Mesodermal cell (in vitro differentiated cells): Measurements from ENCODE around the gene AGFG1.

Source experiments
- H3K27ac ChIP-seq: 2 replicates; pipeline ENCODE4 v1.7.0; 2013; ENCODE audit warnings: mild to moderate bottlenecking, low read depth, low read length, moderate library complexity; ENCODE audit not compliant: severe bottlenecking
- H3K36me3 ChIP-seq: 2 replicates; pipeline ENCODE4 v1.7.1; 2013; ENCODE audit warnings: mild to moderate bottlenecking, low read length, moderate library complexity; ENCODE audit not compliant: control insufficient read depth, insufficient read depth
- H3K4me1 ChIP-seq: one replicate; pipeline ENCODE4 v1.7.1; 2013; ENCODE audit warnings: mild to moderate bottlenecking, low read length; ENCODE audit not compliant: insufficient read depth, control insufficient read depth, poor library complexity, severe bottlenecking
- H3K4me3 ChIP-seq: 2 replicates; pipeline ENCODE4 v1.7.0; 2013; ENCODE audit warnings: low read length, control low read depth, mild to moderate bottlenecking; ENCODE audit not compliant: insufficient read depth, poor library complexity, severe bottlenecking; ENCODE audit errors: extremely low read depth
- H3K9me3 ChIP-seq: 2 replicates; pipeline ENCODE4 v1.7.1; 2013; ENCODE audit warnings: mild to moderate bottlenecking, low read length, moderate library complexity; ENCODE audit not compliant: control insufficient read depth
- WGBS, 2 experiments: methylation state at CpG; one replicate each; pipeline ENCODE4 v1.1.5; 2013; ENCODE audit warnings: missing lambda C conversion rate in 2 of 2; ENCODE audit not compliant: insufficient coverage in 2 of 2; 5-methylcytosine and 5-hydroxymethylcytosine counted together

Gene AGFG1

DNA sequence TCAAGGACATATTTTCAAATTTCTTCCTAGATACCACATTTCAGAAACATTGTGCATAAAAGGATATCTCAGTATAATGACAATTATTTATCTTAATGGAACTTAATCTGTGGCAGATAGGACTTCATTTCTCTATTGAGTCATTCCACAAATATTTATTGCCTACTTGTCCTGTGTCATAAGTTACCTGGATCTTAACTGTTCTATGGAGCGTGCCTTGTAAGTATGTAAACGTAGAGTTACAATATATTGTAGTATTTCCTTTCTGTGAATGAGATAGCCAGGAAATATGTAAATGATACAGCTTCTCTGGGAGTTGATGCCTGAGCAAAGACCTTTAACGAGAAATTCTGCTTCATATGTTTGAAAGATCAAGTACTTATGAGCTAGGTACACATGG is 2.5 kb downstream of the AGFG1 start:
- Histone ChIP-seq H3K36me3 (no peaks in the 10 kb centered on the region), H3K9me3 (no peaks in the 10 kb centered on the region), H3K27ac (no peak overlapping the region), H3K4me3 (no peak overlapping the region), H3K4me1 (peaks cover 14% of the 10 kb centered on the region)
- WGBS, 2 experiments = 80 to 100% methylated on average over 1 to 3 of the region's 3 CpGs

DNA sequence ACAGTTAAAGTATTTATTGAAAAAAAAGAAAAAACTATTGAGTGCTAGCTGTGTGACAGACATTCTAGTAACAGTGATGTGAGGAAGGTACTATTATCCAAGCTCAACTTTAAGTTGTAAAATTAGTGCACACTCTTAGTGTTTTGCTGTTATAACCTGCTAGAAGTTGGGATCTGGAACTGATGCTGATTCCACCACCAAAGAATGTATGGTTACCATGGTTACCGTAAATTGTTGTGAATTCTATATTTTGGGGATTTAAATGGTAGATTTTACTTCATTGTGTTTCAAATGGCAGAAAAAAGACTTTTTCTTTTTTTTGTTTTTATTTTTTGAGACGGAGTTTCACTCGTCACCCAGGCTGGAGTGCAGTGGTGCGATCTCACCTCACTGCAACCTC is 5.3 kb downstream of the AGFG1 start:
- 93 to 100% methylated on average over 1 to 3 of the region's 4 CpGs for WGBS, 2 experiments
- H3K4me3 ChIP-seq = no peak overlapping the region
- no peaks in the 10 kb centered on the region for H3K36me3 ChIP-seq
- peak overlapping the region; percentile 39 for H3K27ac ChIP-seq
- H3K9me3 ChIP-seq = no peaks in the 10 kb centered on the region
- H3K4me1 ChIP-seq = peaks cover 21% of the 10 kb centered on the region

DNA sequence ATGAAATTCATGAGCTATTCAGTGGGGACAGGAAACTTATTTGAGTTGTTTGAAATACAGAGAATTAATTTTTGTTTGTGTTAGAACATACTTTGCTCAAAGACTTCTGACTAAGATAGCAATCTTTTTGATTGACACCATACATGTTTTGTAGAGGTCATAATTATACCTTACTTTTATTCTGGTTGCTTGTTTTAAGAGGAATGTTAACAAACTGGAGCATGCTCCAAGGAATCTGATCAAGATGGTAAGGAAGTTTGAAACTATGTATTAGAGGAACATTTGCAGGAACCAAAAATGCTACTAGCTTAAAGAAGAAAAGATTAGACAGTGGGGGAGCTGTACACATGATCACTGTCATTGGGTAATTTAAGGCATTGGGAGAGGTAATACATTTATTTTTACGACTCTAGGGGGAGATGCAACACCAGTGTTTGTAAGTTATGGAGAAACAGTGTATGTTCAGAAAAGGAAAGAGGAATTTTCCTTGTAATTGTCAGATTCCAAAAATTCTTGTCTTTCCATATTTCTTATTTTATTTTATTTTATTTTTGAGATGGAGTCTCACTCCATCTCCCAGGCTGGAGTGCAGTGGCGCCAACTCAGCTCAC is 8.0 kb downstream of the AGFG1 start:
- Histone ChIP-seq H3K4me1 (peaks cover 10% of the 10 kb centered on the region), H3K4me3 (no peak overlapping the region), H3K9me3 (peaks cover 3% of the 10 kb centered on the region), H3K36me3 (peaks cover 6% of the 10 kb centered on the region), H3K27ac (no peak overlapping the region)
- 100% methylated on average over 1 of the region's 2 CpGs for WGBS, 2 experiments

DNA sequence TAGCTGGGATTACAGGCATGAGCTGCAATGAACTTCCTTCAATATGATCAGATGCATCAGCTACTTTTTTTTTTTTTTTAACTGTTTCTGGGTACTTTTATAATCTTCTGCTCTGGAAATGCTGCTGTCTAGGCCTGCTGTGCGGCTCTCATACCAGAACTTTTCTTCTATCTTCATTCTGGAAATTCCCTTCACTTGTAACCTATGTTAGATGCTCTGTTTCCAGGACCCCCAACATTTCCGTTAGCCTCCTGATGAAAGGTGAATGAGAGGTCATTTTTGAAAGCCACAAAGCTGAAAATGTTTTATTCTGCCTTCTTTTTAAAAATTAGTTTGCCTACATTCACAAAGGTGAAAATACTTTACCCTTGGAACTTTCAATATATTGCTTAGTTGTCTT is 8.6 kb downstream of the AGFG1 start:
- H3K36me3 ChIP-seq = peaks cover 8% of the 10 kb centered on the region
- H3K9me3 ChIP-seq = peaks cover 9% of the 10 kb centered on the region
- no peak overlapping the region for H3K27ac ChIP-seq
- no CpG with 5 or more reads among the region's 2 CpGs for WGBS, 2 experiments
- peaks cover 10% of the 10 kb centered on the region for H3K4me1 ChIP-seq
- H3K4me3 ChIP-seq = no peak overlapping the region

DNA sequence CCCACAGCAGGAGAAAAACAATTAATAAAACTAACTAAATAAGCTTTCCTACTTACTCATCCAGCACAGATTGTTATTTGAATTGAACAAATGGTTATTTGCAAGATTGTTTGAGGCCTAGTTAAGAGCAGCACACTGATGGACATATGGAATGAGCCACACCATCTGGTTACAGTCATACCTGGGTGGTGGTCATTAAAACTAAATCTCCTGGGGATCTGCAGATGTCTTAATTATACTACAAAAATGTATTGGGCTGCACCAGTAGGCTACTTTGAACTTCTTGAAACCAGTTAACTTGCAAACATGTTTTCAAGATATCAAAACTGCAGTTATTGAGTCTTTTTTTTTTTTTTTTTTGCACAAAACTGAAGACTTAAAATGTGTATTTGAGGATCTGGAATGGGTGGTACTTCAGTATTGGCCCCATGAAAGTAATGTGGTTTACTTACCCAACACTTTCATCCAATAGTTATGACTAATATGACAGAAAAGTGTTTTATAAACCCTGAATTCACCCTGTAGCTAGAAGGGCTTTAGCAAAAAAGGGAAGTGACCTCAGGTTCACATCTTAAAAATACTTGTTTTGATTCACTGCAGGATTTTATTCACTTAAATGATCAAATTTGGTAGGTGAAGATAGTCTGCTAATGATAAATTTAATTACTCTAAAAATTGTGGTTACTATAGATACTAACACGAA is 10.8 kb downstream of the AGFG1 start:
- Histone ChIP-seq H3K4me1 (peaks cover 7% of the 10 kb centered on the region), H3K9me3 (peaks cover 9% of the 10 kb centered on the region), H3K4me3 (no peak overlapping the region), H3K36me3 (peaks cover 8% of the 10 kb centered on the region), H3K27ac (no peak overlapping the region)
- WGBS, 2 experiments = no CpG with 5 or more reads among the region's 1 CpG

DNA sequence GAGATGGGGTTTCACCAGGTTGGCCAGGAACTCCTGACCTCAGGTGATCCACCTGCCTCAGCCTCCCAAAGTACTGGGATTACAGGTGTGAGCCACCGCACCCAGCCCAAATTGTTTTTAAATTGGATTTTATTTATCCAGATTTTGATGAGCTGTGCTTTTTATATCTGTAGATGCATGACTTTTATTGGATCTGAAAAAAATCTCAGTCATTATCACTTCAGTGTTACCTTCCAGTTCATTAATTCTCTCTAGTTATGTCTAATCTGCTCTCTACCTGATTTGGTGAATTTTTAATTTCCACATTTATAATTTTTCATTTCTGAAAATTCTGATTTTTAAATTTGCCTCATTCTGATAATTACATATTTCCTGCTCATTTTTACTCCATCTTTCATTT is 13.5 kb downstream of the AGFG1 start:
- no peak overlapping the region for H3K4me3 ChIP-seq
- H3K4me1 ChIP-seq = peaks cover 5% of the 10 kb centered on the region
- WGBS, 2 experiments = no CpG with 5 or more reads among the region's 1 CpG
- H3K36me3 ChIP-seq = peaks cover 11% of the 10 kb centered on the region
- H3K27ac ChIP-seq = no peak overlapping the region
- H3K9me3 ChIP-seq = peaks cover 9% of the 10 kb centered on the region

DNA sequence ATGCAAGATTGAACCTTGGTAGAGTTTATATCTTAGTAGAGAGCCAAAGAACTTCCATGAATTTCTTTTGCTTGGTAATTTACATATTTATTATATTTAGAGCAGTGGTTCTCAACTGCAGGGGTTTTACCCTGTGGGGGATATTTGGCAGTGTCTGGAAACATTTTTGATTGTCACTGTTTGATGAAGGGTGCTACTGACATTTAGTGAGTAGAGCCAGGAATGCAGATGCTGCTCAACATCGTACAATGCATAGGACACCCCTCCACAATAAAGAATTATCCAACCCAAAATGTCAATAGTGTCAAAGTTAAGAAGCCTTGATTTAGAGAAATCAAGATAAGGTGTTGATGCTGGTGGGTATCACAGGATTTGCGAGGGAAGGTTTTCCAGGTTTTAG is 14.7 kb downstream of the AGFG1 start:
- Histone ChIP-seq H3K9me3 (peaks cover 9% of the 10 kb centered on the region), H3K4me1 (no peaks in the 10 kb centered on the region), H3K36me3 (peaks cover 11% of the 10 kb centered on the region), H3K4me3 (no peak overlapping the region), H3K27ac (no peak overlapping the region)
- 100% methylated on average over 1 of the region's 2 CpGs; no CpG with 5 or more reads in 1 of the 2 experiments for WGBS, 2 experiments

DNA sequence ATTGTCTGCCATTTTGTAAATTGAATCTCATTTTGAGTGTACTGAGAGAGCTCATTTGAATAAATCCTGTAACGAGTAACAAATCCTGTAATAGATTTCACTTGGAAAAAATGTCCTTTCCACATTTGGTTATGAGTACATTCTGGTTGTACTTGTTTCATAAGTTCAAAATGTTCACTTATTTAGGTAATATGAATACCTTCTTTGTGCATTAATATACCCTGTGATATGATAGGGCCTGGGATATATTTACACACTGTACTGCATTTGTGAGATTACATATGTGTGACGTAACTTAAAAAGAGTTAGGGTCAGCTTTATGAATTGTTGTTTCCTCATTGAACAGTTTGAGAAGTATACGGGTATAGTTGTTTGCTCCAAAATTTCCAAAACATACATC is 16.1 kb downstream of the AGFG1 start:
- no peak overlapping the region for H3K4me3 ChIP-seq
- peaks cover 9% of the 10 kb centered on the region for H3K9me3 ChIP-seq
- peaks cover 10% of the 10 kb centered on the region for H3K36me3 ChIP-seq
- no CpG with 5 or more reads among the region's 3 CpGs for WGBS, 2 experiments
- H3K27ac ChIP-seq = no peak overlapping the region
- H3K4me1 ChIP-seq = no peaks in the 10 kb centered on the region

DNA sequence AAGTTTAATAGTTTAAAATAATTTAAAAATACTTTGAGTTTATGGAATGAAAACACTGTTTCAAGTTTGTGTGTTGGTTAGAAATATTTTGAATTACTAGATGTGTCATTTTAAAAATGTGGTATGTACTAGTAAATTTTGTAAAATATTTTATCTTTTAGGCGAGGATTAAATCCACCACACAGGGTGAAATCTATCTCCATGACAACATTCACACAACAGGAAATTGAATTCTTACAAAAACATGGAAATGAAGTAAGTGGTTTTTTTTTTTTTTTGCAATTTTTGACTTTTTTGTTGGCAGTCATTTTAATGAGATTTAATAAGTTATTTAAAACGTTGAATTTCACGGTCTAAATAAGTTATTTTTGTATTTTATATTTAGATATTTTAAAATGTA is 19.4 kb downstream of the AGFG1 start:
- Histone ChIP-seq H3K27ac (no peak overlapping the region), H3K4me3 (no peak overlapping the region), H3K4me1 (no peaks in the 10 kb centered on the region), H3K36me3 (peaks cover 25% of the 10 kb centered on the region), H3K9me3 (no peaks in the 10 kb centered on the region)
- no CpG with 5 or more reads among the region's 3 CpGs for WGBS, 2 experiments

DNA sequence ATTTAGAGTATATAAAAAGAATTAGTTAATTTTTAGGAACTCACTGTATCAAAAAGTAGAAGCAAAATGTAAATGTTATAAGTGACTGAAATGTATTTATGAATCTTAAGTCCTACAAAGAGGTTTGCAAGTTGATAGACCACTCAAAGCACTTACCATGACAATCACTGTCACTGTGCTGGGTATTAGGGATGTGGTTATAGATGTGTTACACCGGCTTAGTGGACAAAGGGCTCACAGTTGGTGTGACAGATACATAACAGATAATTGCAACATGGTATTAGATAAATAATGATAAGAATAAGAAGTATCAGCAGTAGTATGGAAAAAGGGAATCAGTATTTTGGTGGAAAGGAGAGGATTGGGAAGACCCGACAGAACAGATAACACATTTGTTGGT is 21.6 kb downstream of the AGFG1 start:
- no peaks in the 10 kb centered on the region for H3K9me3 ChIP-seq
- H3K36me3 ChIP-seq = peaks cover 26% of the 10 kb centered on the region
- H3K4me1 ChIP-seq = no peaks in the 10 kb centered on the region
- 94 to 100% methylated on average over 1 of the region's 2 CpGs for WGBS, 2 experiments
- H3K4me3 ChIP-seq = no peak overlapping the region
- H3K27ac ChIP-seq = no peak overlapping the region

DNA sequence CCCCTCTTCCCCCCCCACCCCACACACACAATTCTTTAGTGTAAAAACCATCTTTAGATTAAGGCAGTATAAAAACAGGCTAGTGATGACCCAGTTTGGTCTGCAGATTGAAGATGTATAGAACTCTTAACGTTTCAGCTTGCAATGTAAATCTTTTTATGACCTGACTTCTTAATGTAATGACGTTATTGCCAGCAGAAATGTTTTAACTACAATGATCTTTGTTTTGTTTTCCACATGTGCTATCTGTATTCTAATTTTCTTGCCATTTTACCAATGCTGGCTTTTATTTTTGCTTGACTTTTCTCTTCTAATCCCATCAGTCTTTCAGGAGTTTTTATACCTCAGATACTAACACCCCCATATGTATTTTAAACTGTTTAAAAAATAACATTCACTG is 25.2 kb downstream of the AGFG1 start:
- no peaks in the 10 kb centered on the region for H3K4me1 ChIP-seq
- WGBS, 2 experiments = 90 to 100% methylated on average over 1 to 2 of the region's 2 CpGs
- H3K27ac ChIP-seq = no peak overlapping the region
- no peak overlapping the region for H3K4me3 ChIP-seq
- H3K36me3 ChIP-seq = peaks cover 43% of the 10 kb centered on the region
- H3K9me3 ChIP-seq = no peaks in the 10 kb centered on the region
